IPS-18a (cell line): ENCODE data around the gene RPS6KB2.

Experiments used
- H3K27ac ChIP-seq: one replicate; pipeline ENCODE4 v1.5.1; 2013; ENCODE audit warnings: low read length
- H3K27me3 ChIP-seq: one replicate; pipeline ENCODE4 v1.6.1; 2013; ENCODE audit warnings: mild to moderate bottlenecking, low read length; ENCODE audit not compliant: control insufficient read depth, insufficient read depth
- H3K36me3 ChIP-seq: one replicate; pipeline ENCODE4 v1.6.1; 2013; ENCODE audit warnings: low read depth, low read length; ENCODE audit not compliant: control insufficient read depth
- H3K4me1 ChIP-seq: one replicate; pipeline ENCODE4 v1.6.1; 2013; ENCODE audit warnings: low read depth, low read length; ENCODE audit not compliant: control insufficient read depth
- H3K4me3 ChIP-seq: one replicate; pipeline ENCODE4 v1.5.1; 2013; ENCODE audit warnings: low read length
- H3K9ac ChIP-seq: one replicate; pipeline ENCODE4 v1.6.1; 2013; ENCODE audit warnings: mild to moderate bottlenecking, low read length, moderate library complexity
- H3K9me3 ChIP-seq: one replicate; pipeline ENCODE4 v1.6.1; 2013; ENCODE audit warnings: low read depth, low read length; ENCODE audit not compliant: control insufficient read depth

RPS6KB2 gene

GRCh38 chr11:67407688-67408163 is 20.6 kb upstream of the RPS6KB2 start:
- no peak overlapping the region for H3K27ac ChIP-seq
- H3K9ac ChIP-seq = no peak overlapping the region
- H3K9me3 ChIP-seq = no peaks in the 10 kb centered on the region
- H3K27me3 ChIP-seq = peaks cover 6% of the 10 kb centered on the region
- H3K36me3 ChIP-seq = no peaks in the 10 kb centered on the region
- peaks cover 3% of the 10 kb centered on the region for H3K4me1 ChIP-seq
- H3K4me3 ChIP-seq = no peak overlapping the region

GRCh38 chr11:67408437-67409200 is 19.7 kb upstream of the RPS6KB2 start:
- no peaks in the 10 kb centered on the region for H3K9me3 ChIP-seq
- no peak overlapping the region for H3K27ac ChIP-seq
- peaks cover 6% of the 10 kb centered on the region for H3K27me3 ChIP-seq
- H3K4me3 ChIP-seq = no peak overlapping the region
- peaks cover 3% of the 10 kb centered on the region for H3K4me1 ChIP-seq
- H3K36me3 ChIP-seq = no peaks in the 10 kb centered on the region
- H3K9ac ChIP-seq = no peak overlapping the region

- peaks cover 3% of the 10 kb centered on the region for H3K4me1 ChIP-seq
- H3K27me3 ChIP-seq = peaks cover 6% of the 10 kb centered on the region
- no peak overlapping the region for H3K9ac ChIP-seq
- no peaks in the 10 kb centered on the region for H3K36me3 ChIP-seq
- H3K4me3 ChIP-seq = no peak overlapping the region
- H3K9me3 ChIP-seq = no peaks in the 10 kb centered on the region
- no peak overlapping the region for H3K27ac ChIP-seq
Observed at GRCh38 chr11:67409261-67409666, 19.0 kb upstream of the RPS6KB2 start.

GRCh38 chr11:67409781-67410368 is 18.4 kb upstream of the RPS6KB2 start:
- H3K27ac ChIP-seq = no peak overlapping the region
- H3K4me3 ChIP-seq = no peak overlapping the region
- no peak overlapping the region for H3K9ac ChIP-seq
- H3K27me3 ChIP-seq = peaks cover 9% of the 10 kb centered on the region
- peaks cover 3% of the 10 kb centered on the region for H3K4me1 ChIP-seq
- H3K36me3 ChIP-seq = no peaks in the 10 kb centered on the region
- H3K9me3 ChIP-seq = no peaks in the 10 kb centered on the region

- H3K9ac ChIP-seq = no peak overlapping the region
- peaks cover 13% of the 10 kb centered on the region for H3K27me3 ChIP-seq
- no peak overlapping the region for H3K27ac ChIP-seq
- H3K4me1 ChIP-seq = peaks cover 3% of the 10 kb centered on the region
- H3K4me3 ChIP-seq = no peak overlapping the region
- no peaks in the 10 kb centered on the region for H3K36me3 ChIP-seq
- no peaks in the 10 kb centered on the region for H3K9me3 ChIP-seq
Observed at GRCh38 chr11:67410369-67410831, 17.9 kb upstream of the RPS6KB2 start.

- Histone ChIP-seq H3K27me3 (peaks cover 16% of the 10 kb centered on the region), H3K9me3 (no peaks in the 10 kb centered on the region), H3K36me3 (no peaks in the 10 kb centered on the region), H3K27ac (no peak overlapping the region), H3K4me1 (peaks cover 3% of the 10 kb centered on the region), H3K9ac (no peak overlapping the region), H3K4me3 (no peak overlapping the region)
Observed at GRCh38 chr11:67410984-67411784, 17.1 kb upstream of the RPS6KB2 start.

- Histone ChIP-seq H3K27me3 (peaks cover 16% of the 10 kb centered on the region), H3K4me1 (peaks cover 3% of the 10 kb centered on the region), H3K9ac (no peak overlapping the region), H3K27ac (no peak overlapping the region), H3K4me3 (no peak overlapping the region), H3K9me3 (no peaks in the 10 kb centered on the region), H3K36me3 (no peaks in the 10 kb centered on the region)
Observed at GRCh38 chr11:67411785-67412152, 16.5 kb upstream of the RPS6KB2 start.

GRCh38 chr11:67412495-67413179 is 15.7 kb upstream of the RPS6KB2 start:
- H3K9ac ChIP-seq = no peak overlapping the region
- H3K27me3 ChIP-seq = peaks cover 16% of the 10 kb centered on the region
- no peak overlapping the region for H3K27ac ChIP-seq
- no peaks in the 10 kb centered on the region for H3K36me3 ChIP-seq
- H3K4me1 ChIP-seq = peaks cover 3% of the 10 kb centered on the region
- no peak overlapping the region for H3K4me3 ChIP-seq
- no peaks in the 10 kb centered on the region for H3K9me3 ChIP-seq

GRCh38 chr11:67413266-67413849 is 14.9 kb upstream of the RPS6KB2 start:
- H3K27ac ChIP-seq = no peak overlapping the region
- no peaks in the 10 kb centered on the region for H3K36me3 ChIP-seq
- no peak overlapping the region for H3K9ac ChIP-seq
- H3K27me3 ChIP-seq = peaks cover 16% of the 10 kb centered on the region
- no peaks in the 10 kb centered on the region for H3K9me3 ChIP-seq
- peaks cover 3% of the 10 kb centered on the region for H3K4me1 ChIP-seq
- H3K4me3 ChIP-seq = no peak overlapping the region

- Histone ChIP-seq H3K36me3 (no peaks in the 10 kb centered on the region), H3K9me3 (no peaks in the 10 kb centered on the region), H3K27me3 (peaks cover 25% of the 10 kb centered on the region), H3K4me1 (no peaks in the 10 kb centered on the region), H3K27ac (no peak within 1 kb of the TSS), H3K4me3 (peak within 1 kb of the TSS; percentile 33), H3K9ac (no peak within 1 kb of the TSS)
Observed at GRCh38 chr11:67415501-67416304, 12.6 kb upstream of the RPS6KB2 start, which contains the start of gene CARNS1. Gene CARNS1 (plus strand): TSS chr11:67415678. CDS start chr11:67416200, 522 bp downstream.
